ENCODE results near the gene TSHZ2.
"Not testable (repeated sequence)": the region's sequence is repeated elsewhere in the genome, so short reads cannot be mapped to it uniquely, and the experiment has no call there.

Gene TSHZ2

GRCh38 chr20:53421343-53421742 lies 449.2 kb downstream of the TSHZ2 start:
- no peaks in the 10 kb centered on the region for H3K27me3 Mint-ChIP-seq
- no peak overlapping the region for H3K27ac Mint-ChIP-seq
- no peaks in the 10 kb centered on the region for H3K4me1 Mint-ChIP-seq (ENCODE audit: low read depth)
- no peak overlapping the region for H3K4me3 Mint-ChIP-seq
- no peak for DNase-seq
- H3K9me3 Mint-ChIP-seq: no peaks in the 10 kb centered on the region
- no peaks in the 10 kb centered on the region for H3K36me3 Mint-ChIP-seq (ENCODE audit: low read depth)

- Mint-ChIP-seq H3K4me3 (no peak overlapping the region), H3K36me3 (ENCODE audit: low read depth) (no peaks in the 10 kb centered on the region), H3K9me3 (no peaks in the 10 kb centered on the region), H3K27ac (no peak overlapping the region), H3K27me3 (no peaks in the 10 kb centered on the region), H3K4me1 (ENCODE audit: low read depth) (no peaks in the 10 kb centered on the region)
- no peak for DNase-seq
These were observed 449.9 kb downstream of the TSHZ2 start for GRCh38 chr20:53422039-53422438.

GRCh38 chr20:53423587-53424146 lies 451.5 kb downstream of the TSHZ2 start:
- Mint-ChIP-seq H3K27ac (no peak overlapping the region), H3K4me3 (no peak overlapping the region)

GRCh38 chr20:53425481-53425880 lies 453.3 kb downstream of the TSHZ2 start:
- H3K4me3 Mint-ChIP-seq: no peak overlapping the region
- H3K36me3 Mint-ChIP-seq (ENCODE audit: low read depth): no peaks in the 10 kb centered on the region
- H3K27me3 Mint-ChIP-seq: no peaks in the 10 kb centered on the region
- no peak for DNase-seq
- H3K4me1 Mint-ChIP-seq (ENCODE audit: low read depth): peaks cover 7% of the 10 kb centered on the region
- H3K9me3 Mint-ChIP-seq: no peaks in the 10 kb centered on the region
- no peak overlapping the region for H3K27ac Mint-ChIP-seq

More at GRCh38 chr20:53423587-53424146, 451.5 kb downstream of the TSHZ2 start:
- Mint-ChIP-seq H3K27me3 (no peaks in the 10 kb centered on the region), H3K4me1 (ENCODE audit: low read depth) (peaks cover 2% of the 10 kb centered on the region), H3K36me3 (ENCODE audit: low read depth) (no peaks in the 10 kb centered on the region), H3K9me3 (no peaks in the 10 kb centered on the region)
- no peak for DNase-seq

GRCh38 chr20:53425941-53426340 lies 453.8 kb downstream of the TSHZ2 start:
- H3K9me3 Mint-ChIP-seq: no peaks in the 10 kb centered on the region
- no peaks in the 10 kb centered on the region for H3K27me3 Mint-ChIP-seq

GRCh38 chr20:53426766-53427312 lies 454.7 kb downstream of the TSHZ2 start:
- H3K27me3 Mint-ChIP-seq: no peaks in the 10 kb centered on the region

More at GRCh38 chr20:53425941-53426340, 453.8 kb downstream of the TSHZ2 start:
- DNase-seq: no peak
- Mint-ChIP-seq H3K4me3 (no peak overlapping the region), H3K36me3 (ENCODE audit: low read depth) (no peaks in the 10 kb centered on the region), H3K4me1 (ENCODE audit: low read depth) (peaks cover 7% of the 10 kb centered on the region), H3K27ac (no peak overlapping the region)

GRCh38 chr20:53427951-53428350 lies 455.8 kb downstream of the TSHZ2 start:
- no peak overlapping the region for H3K27ac Mint-ChIP-seq
- peaks cover 7% of the 10 kb centered on the region for H3K4me1 Mint-ChIP-seq (ENCODE audit: low read depth)
- no peaks in the 10 kb centered on the region for H3K9me3 Mint-ChIP-seq
- no peaks in the 10 kb centered on the region for H3K27me3 Mint-ChIP-seq
- no peak for DNase-seq
- no peaks in the 10 kb centered on the region for H3K36me3 Mint-ChIP-seq (ENCODE audit: low read depth)
- H3K4me3 Mint-ChIP-seq: no peak overlapping the region

More at GRCh38 chr20:53426766-53427312, 454.7 kb downstream of the TSHZ2 start:
- Mint-ChIP-seq H3K9me3 (no peaks in the 10 kb centered on the region), H3K27ac (no peak overlapping the region), H3K36me3 (ENCODE audit: low read depth) (no peaks in the 10 kb centered on the region), H3K4me3 (no peak overlapping the region), H3K4me1 (ENCODE audit: low read depth) (peaks cover 7% of the 10 kb centered on the region)
- DNase-seq: no peak

- H3K27me3 Mint-ChIP-seq: no peaks in the 10 kb centered on the region
- peaks cover 7% of the 10 kb centered on the region for H3K4me1 Mint-ChIP-seq (ENCODE audit: low read depth)
- no peaks in the 10 kb centered on the region for H3K9me3 Mint-ChIP-seq
- no peak for DNase-seq
- H3K4me3 Mint-ChIP-seq: no peak overlapping the region
- H3K36me3 Mint-ChIP-seq (ENCODE audit: low read depth): no peaks in the 10 kb centered on the region
- no peak overlapping the region for H3K27ac Mint-ChIP-seq
These were observed 456.4 kb downstream of the TSHZ2 start for GRCh38 chr20:53428588-53428987.

- Mint-ChIP-seq H3K4me1 (ENCODE audit: low read depth) (peaks cover 7% of the 10 kb centered on the region), H3K9me3 (no peaks in the 10 kb centered on the region), H3K36me3 (ENCODE audit: low read depth) (no peaks in the 10 kb centered on the region), H3K27me3 (no peaks in the 10 kb centered on the region), H3K27ac (peak overlapping the region; percentile 27), H3K4me3 (no peak overlapping the region)
- no peak for DNase-seq
These were observed 456.8 kb downstream of the TSHZ2 start for GRCh38 chr20:53428996-53429395.

GRCh38 chr20:53434662-53435061 lies 462.5 kb downstream of the TSHZ2 start:
- Mint-ChIP-seq H3K36me3 (ENCODE audit: low read depth) (no peaks in the 10 kb centered on the region), H3K27me3 (no peaks in the 10 kb centered on the region), H3K27ac (no peak overlapping the region), H3K9me3 (no peaks in the 10 kb centered on the region), H3K4me3 (no peak overlapping the region), H3K4me1 (ENCODE audit: low read depth) (no peaks in the 10 kb centered on the region)
- DNase-seq: no peak

GRCh38 chr20:53436927-53437326 lies 464.8 kb downstream of the TSHZ2 start:
- not testable (repeated sequence) for H3K4me3 Mint-ChIP-seq; DNase-seq; H3K4me1 Mint-ChIP-seq (ENCODE audit: low read depth); H3K27ac Mint-ChIP-seq; H3K27me3 Mint-ChIP-seq; H3K36me3 Mint-ChIP-seq (ENCODE audit: low read depth); H3K9me3 Mint-ChIP-seq

- no peak for DNase-seq
- no peaks in the 10 kb centered on the region for H3K4me1 Mint-ChIP-seq (ENCODE audit: low read depth)
- no peaks in the 10 kb centered on the region for H3K27me3 Mint-ChIP-seq
- H3K27ac Mint-ChIP-seq: no peak overlapping the region
- H3K36me3 Mint-ChIP-seq (ENCODE audit: low read depth): no peaks in the 10 kb centered on the region
- no peaks in the 10 kb centered on the region for H3K9me3 Mint-ChIP-seq
- H3K4me3 Mint-ChIP-seq: no peak overlapping the region
These were observed 466.2 kb downstream of the TSHZ2 start for GRCh38 chr20:53438368-53438767.

- Mint-ChIP-seq H3K4me1 (ENCODE audit: low read depth) (no peaks in the 10 kb centered on the region), H3K27me3 (no peaks in the 10 kb centered on the region), H3K4me3 (no peak overlapping the region), H3K27ac (no peak overlapping the region), H3K9me3 (no peaks in the 10 kb centered on the region), H3K36me3 (ENCODE audit: low read depth) (peaks cover 4% of the 10 kb centered on the region)
- no peak for DNase-seq
These were observed 466.9 kb downstream of the TSHZ2 start for GRCh38 chr20:53439046-53439445.

GRCh38 chr20:53439616-53440015 lies 467.5 kb downstream of the TSHZ2 start:
- DNase-seq: no peak
- Mint-ChIP-seq H3K4me1 (ENCODE audit: low read depth) (no peaks in the 10 kb centered on the region), H3K27me3 (no peaks in the 10 kb centered on the region), H3K36me3 (ENCODE audit: low read depth) (peaks cover 4% of the 10 kb centered on the region), H3K27ac (no peak overlapping the region), H3K4me3 (no peak overlapping the region), H3K9me3 (no peaks in the 10 kb centered on the region)

- DNase-seq: no peak
- H3K27ac Mint-ChIP-seq: no peak overlapping the region
- peaks cover 24% of the 10 kb centered on the region for H3K9me3 Mint-ChIP-seq
- peaks cover 8% of the 10 kb centered on the region for H3K4me1 Mint-ChIP-seq (ENCODE audit: low read depth)
- peaks cover 29% of the 10 kb centered on the region for H3K36me3 Mint-ChIP-seq (ENCODE audit: low read depth)
- H3K4me3 Mint-ChIP-seq: no peak overlapping the region
- no peaks in the 10 kb centered on the region for H3K27me3 Mint-ChIP-seq
These were observed 472.4 kb downstream of the TSHZ2 start for GRCh38 chr20:53444401-53445149.

Measured in activated T-cell treated with anti-CD3 and anti-CD28 coated beads, Interleukin-2, amount 50 U/mL, for 24 hours (primary cell).